Fibroblast of lung (primary cell): ENCODE data around the gene EIF2B2. TPM values are rescaled to one million over a fixed set of nuclear protein-coding genes. Genes with fewer than 3 reads are reported as not detected.
A peak's percentile ranks its signal among the peaks of the same experiment; 100 is the strongest.

ENCODE experiments used
- DNase-seq, 2 donors: peaks; one replicate each; pipeline versions ENCODE4 v3.0.0 to v3.0.0-alpha.2; 2010; ENCODE audit warnings: low read depth in 2 of 2
- H2AFZ ChIP-seq: 2 replicates; pipeline ENCODE4 v1.5.1; 2012; ENCODE audit warnings: low read length, control low read depth, inconsistent platforms
- H3K27ac ChIP-seq: 2 replicates; pipeline ENCODE4 v1.5.1; 2011; ENCODE audit warnings: low read length, control low read depth; ENCODE audit not compliant: insufficient read depth
- H3K27me3 ChIP-seq: 2 replicates; pipeline ENCODE4 v1.5.1; 2011; ENCODE audit warnings: mild to moderate bottlenecking, low read length; ENCODE audit not compliant: control insufficient read depth, insufficient read depth
- H3K36me3 ChIP-seq: 2 replicates; pipeline ENCODE4 v1.5.1; 2011; ENCODE audit warnings: low read length; ENCODE audit not compliant: control insufficient read depth, insufficient read depth
- H3K4me1 ChIP-seq: 2 replicates; pipeline ENCODE4 v1.5.1; 2011; ENCODE audit warnings: low read length; ENCODE audit not compliant: control insufficient read depth, insufficient read depth; ENCODE audit errors: extremely low read depth
- H3K4me2 ChIP-seq: 2 replicates; pipeline ENCODE4 v1.5.1; 2011; ENCODE audit warnings: low read length, control low read depth; ENCODE audit not compliant: insufficient read depth; ENCODE audit errors: extremely low read depth
- H3K4me3 ChIP-seq, 4 experiments: fragments of 200-600 bp in 1 of 4; sonication (generic) in 1 of 4; replicated peaks in 1 of 4; 2 replicates each; pipeline ENCODE4 v1.5.1; 2011 to 2016; ENCODE audit warnings: low read length in 4 of 4, low read depth in 3 of 4, mild to moderate bottlenecking in 3 of 4, control low read depth in 2 of 4, inconsistent platforms in 1 of 4, mixed read lengths in 1 of 4; ENCODE audit not compliant: insufficient read depth in 1 of 4; ENCODE audit errors: control extremely low read depth in 1 of 4
- H3K79me2 ChIP-seq: 2 replicates; pipeline ENCODE4 v1.5.1; 2012; ENCODE audit warnings: mild to moderate bottlenecking, low read length, inconsistent platforms; ENCODE audit not compliant: control insufficient read depth, insufficient read depth
- H3K9ac ChIP-seq: 2 replicates; pipeline ENCODE4 v1.5.1; 2011; ENCODE audit warnings: mild to moderate bottlenecking, low read length, control low read depth; ENCODE audit not compliant: insufficient read depth
- H3K9me3 ChIP-seq: 2 replicates; pipeline ENCODE4 v1.5.1; 2012; ENCODE audit warnings: low read depth, low read length; ENCODE audit not compliant: control insufficient read depth, insufficient read depth
- H4K20me1 ChIP-seq: 2 replicates; pipeline ENCODE4 v1.5.1; 2011; ENCODE audit warnings: low read length; ENCODE audit not compliant: control insufficient read depth, insufficient read depth; ENCODE audit errors: extremely low read depth
- EZH2 ChIP-seq: IDR thresholded peaks from 2 replicates; pipeline ENCODE4 v1.5.1; 2012; ENCODE audit warnings: low read length, control low read depth, mild to moderate bottlenecking; ENCODE audit errors: missing control alignments
- polyA plus RNA-seq, 2 donors: library from polyadenylated mRNA; depleted of rRNA in 1 of 2; stranded (reverse) in 1 of 2; unstranded in 1 of 2; fragments of >200 nt; gene quantifications; 2 replicates each; pipeline ENCODE4 v1.2.1, GENCODE V29; 2011 to 2012; ENCODE audit warnings: missing spikeins in 1 of 2
- total RNA-seq: library from RNA; depleted of rRNA; stranded (reverse); fragments of >200 nt; gene quantifications from 2 replicates; pipeline ENCODE4 v1.2.1, GENCODE V29; 2014
- TF ChIP-seq, protein P1 (sequence below), 2 donors: IDR thresholded peaks in 1 of 2; conservative IDR thresholded peaks in 1 of 2; 1 replicate in 1 of 2; 2 replicates in 1 of 2; pipeline ENCODE4 v1.5.1; 2011 to 2012; ENCODE audit warnings: low read length in 2 of 2, control low read depth in 1 of 2, inconsistent platforms in 1 of 2, low read depth in 1 of 2, mild to moderate bottlenecking in 1 of 2

Gene EIF2B2
- total and polyA plus RNA-seq, 2 donors (not counting 1 experiment from before 2014, with no cell fraction given): 30.2 to 83.6 TPM

DNA sequence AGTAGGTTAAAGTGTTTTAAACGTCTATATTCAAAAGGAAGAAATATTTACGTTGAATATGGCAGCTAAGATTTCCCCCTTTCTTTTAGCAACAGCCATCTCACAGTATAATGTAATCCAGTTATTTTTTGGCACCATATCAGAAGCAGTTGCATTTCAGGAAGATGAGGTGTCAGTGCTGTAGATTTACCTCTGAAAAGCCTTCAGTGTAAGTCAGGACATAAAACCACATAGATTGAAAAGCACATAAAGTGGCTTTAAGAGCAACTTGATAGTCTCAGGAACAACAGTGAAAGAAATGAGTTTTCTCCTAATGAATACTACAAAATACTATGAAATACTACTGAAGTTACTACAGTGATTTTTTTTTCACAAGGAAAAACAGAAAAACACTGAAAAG is 41.6 kb downstream of the EIF2B2 start:
- peaks cover 4% of the 10 kb centered on the region for H3K79me2 ChIP-seq
- no peaks in the 10 kb centered on the region for H3K9me3 ChIP-seq
- H2AFZ ChIP-seq: no peak overlapping the region
- no peaks in the 10 kb centered on the region for H4K20me1 ChIP-seq
- peak overlapping the region in 3 of 4 experiments; percentile 12 to 48 (median 28) for H3K4me3 ChIP-seq
- H3K4me2 ChIP-seq: peak overlapping the region; percentile 69
- no peaks in the 10 kb centered on the region for H3K27me3 ChIP-seq
- peak; percentile 73 to 83 for DNase-seq
- no peak for TF ChIP-seq EZH2
- TF ChIP-seq, protein P1, sequence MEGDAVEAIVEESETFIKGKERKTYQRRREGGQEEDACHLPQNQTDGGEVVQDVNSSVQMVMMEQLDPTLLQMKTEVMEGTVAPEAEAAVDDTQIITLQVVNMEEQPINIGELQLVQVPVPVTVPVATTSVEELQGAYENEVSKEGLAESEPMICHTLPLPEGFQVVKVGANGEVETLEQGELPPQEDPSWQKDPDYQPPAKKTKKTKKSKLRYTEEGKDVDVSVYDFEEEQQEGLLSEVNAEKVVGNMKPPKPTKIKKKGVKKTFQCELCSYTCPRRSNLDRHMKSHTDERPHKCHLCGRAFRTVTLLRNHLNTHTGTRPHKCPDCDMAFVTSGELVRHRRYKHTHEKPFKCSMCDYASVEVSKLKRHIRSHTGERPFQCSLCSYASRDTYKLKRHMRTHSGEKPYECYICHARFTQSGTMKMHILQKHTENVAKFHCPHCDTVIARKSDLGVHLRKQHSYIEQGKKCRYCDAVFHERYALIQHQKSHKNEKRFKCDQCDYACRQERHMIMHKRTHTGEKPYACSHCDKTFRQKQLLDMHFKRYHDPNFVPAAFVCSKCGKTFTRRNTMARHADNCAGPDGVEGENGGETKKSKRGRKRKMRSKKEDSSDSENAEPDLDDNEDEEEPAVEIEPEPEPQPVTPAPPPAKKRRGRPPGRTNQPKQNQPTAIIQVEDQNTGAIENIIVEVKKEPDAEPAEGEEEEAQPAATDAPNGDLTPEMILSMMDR (conservative IDR thresholded peaks at IDR 0.05 in 1 of 2, IDR thresholded peaks at IDR 0.05 in 1 of 2; ENCODE audit: low read depth in 1 of 2, low read length in 2 of 2): no peak
- H3K27ac ChIP-seq: peak overlapping the region; percentile 35
- no peak overlapping the region for H3K9ac ChIP-seq
- peaks cover 15% of the 10 kb centered on the region for H3K4me1 ChIP-seq
- H3K36me3 ChIP-seq: no peaks in the 10 kb centered on the region

DNA sequence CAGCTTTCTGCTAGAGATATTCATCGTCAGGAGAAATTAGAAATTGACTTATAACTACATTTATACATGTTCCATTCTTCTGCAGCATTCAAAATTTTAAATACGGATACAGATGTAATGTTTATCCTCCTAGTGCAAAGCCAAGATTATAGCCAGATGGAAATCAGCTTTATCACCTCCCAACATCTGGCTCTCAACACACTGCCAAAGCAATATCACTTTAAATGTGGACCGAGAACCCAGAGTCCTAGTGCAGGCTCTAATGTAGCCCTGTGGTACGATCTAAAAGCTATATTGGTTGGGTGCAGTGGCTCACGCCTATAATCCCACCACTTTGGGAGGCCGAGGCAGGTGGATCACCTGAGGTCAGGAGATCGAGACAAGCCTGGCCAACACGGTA is 42.0 kb downstream of the EIF2B2 start:
- no peaks in the 10 kb centered on the region for H3K9me3 ChIP-seq
- TF ChIP-seq, protein P1 (conservative IDR thresholded peaks at IDR 0.05 in 1 of 2, IDR thresholded peaks at IDR 0.05 in 1 of 2; ENCODE audit: low read depth in 1 of 2, low read length in 2 of 2): no peak
- TF ChIP-seq EZH2: no peak
- peaks cover 17% of the 10 kb centered on the region for H3K4me1 ChIP-seq
- H4K20me1 ChIP-seq: no peaks in the 10 kb centered on the region
- peaks cover 4% of the 10 kb centered on the region for H3K79me2 ChIP-seq
- peak overlapping the region; percentile 35 for H3K27ac ChIP-seq
- peak overlapping the region in 3 of 4 experiments; percentile 12 to 48 (median 28) for H3K4me3 ChIP-seq
- H3K9ac ChIP-seq: no peak overlapping the region
- no peak overlapping the region for H2AFZ ChIP-seq
- peak overlapping the region; percentile 69 for H3K4me2 ChIP-seq
- no peaks in the 10 kb centered on the region for H3K36me3 ChIP-seq
- DNase-seq: peak in 1 of 2 donors; percentile 92
- no peaks in the 10 kb centered on the region for H3K27me3 ChIP-seq

DNA sequence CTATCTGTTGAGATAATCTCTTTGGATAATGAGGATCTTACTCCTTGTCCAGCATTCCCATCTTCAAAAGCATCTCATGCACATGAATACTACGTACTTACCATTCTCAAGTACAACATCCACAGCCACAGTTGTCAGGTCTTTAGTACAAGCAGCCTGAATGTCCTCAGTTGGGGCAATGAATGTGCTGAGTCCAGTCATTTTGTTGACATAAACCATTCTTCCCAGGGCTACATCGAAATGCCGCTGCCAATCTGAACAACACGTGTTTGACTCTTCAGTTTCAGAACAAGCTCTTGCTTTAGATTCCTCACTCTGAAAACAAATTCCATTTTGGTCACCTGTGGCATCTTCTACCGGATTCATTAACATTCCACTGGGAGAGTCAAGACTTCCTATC is 43.6 kb downstream of the EIF2B2 start:
- no peak overlapping the region for H2AFZ ChIP-seq
- DNase-seq: no peak
- no peaks in the 10 kb centered on the region for H4K20me1 ChIP-seq
- peaks cover 17% of the 10 kb centered on the region for H3K4me1 ChIP-seq
- H3K9me3 ChIP-seq: no peaks in the 10 kb centered on the region
- H3K36me3 ChIP-seq: no peaks in the 10 kb centered on the region
- H3K4me3 ChIP-seq: no peak overlapping the region
- TF ChIP-seq EZH2: no peak
- TF ChIP-seq, protein P1 (conservative IDR thresholded peaks at IDR 0.05 in 1 of 2, IDR thresholded peaks at IDR 0.05 in 1 of 2; ENCODE audit: low read depth in 1 of 2, low read length in 2 of 2): no peak
- H3K9ac ChIP-seq: no peak overlapping the region
- no peak overlapping the region for H3K27ac ChIP-seq
- peaks cover 4% of the 10 kb centered on the region for H3K79me2 ChIP-seq
- peak overlapping the region; percentile 4 for H3K4me2 ChIP-seq
- no peaks in the 10 kb centered on the region for H3K27me3 ChIP-seq
